LoVo (cell line): Measurements from ENCODE around the gene FAM53B.

Experiments
- DNase-seq: peaks from one replicate; pipeline ENCODE4 v3.0.0-alpha.2; 2016; ENCODE audit warnings: low spot score

Gene FAM53B

DNA sequence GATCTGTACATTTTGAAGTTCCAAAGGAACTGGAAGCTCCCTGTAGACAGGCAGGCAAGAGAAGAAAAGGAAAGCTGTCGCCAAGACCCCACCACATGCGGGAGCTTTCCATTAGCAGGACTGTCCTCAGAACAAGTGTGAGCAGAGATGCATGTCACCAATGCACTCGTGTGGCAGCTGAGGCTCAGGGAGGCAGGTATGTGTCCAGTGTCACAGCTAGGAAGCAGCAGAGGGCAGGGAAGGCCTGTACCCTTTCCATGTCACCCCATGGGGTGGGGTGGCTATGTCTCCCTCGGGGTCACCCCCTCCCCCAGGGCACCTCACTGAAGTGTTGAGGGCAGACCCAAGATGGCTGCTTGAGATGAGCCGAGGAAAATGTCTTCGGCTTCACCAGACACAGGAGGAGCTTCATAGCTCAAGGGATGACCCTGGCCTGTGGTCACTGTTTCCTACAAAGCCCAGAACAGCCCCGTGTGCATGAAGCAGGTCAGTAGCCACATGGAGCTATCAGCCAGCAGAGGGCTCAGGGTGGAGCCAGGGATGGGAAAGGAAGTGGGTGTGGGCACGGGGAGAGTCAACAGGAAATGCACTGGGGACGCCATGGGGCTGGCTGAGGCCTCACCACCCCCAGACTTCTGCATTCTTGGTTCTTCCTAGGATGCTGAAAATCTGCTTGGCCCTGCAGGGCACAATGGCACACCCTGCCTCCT is 96.6 kb downstream of the FAM53B start:
- no peak for DNase-seq

DNA sequence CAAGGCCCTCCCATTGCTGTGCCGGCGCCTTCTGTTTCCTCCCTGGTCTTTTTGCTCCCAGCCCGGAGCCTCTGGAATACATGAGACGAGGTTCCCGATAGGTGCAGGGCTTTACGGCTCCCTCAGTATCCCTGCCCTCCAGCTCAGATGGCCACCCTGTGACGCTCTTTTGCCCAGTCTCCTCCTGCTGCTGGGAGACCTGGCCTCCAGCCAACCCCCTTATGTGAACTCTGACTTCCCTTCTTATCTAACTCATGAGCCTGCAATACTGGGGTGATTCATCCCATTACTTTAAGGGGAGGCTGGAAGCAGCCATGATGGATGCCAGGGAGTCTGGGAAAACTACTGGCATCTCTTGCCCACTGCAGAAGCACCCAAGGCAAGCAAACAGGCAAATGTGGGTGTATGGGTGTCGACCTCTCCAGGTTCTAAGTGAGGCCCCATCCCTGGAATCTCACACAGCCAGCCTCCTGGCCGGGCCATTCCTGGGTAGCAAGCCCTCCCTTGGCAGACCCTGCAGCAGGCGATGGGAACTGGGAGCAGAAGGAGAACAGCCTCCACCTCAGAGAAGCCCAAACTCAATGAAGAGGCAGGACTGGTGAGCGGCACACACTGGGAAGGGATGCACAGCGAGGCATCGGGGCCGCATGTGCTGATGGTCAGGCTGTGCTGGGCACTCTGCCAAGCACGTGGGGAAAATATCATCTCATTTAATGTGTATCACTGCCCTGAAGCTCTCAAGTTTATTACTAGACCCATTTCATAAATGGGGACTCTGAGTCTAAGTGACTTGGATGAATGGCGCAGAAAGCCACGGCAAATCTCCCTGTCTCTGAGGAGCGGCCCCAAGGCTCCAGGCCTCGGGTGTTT is 97.5 kb downstream of the FAM53B start:
- peak; percentile 45 for DNase-seq

DNA sequence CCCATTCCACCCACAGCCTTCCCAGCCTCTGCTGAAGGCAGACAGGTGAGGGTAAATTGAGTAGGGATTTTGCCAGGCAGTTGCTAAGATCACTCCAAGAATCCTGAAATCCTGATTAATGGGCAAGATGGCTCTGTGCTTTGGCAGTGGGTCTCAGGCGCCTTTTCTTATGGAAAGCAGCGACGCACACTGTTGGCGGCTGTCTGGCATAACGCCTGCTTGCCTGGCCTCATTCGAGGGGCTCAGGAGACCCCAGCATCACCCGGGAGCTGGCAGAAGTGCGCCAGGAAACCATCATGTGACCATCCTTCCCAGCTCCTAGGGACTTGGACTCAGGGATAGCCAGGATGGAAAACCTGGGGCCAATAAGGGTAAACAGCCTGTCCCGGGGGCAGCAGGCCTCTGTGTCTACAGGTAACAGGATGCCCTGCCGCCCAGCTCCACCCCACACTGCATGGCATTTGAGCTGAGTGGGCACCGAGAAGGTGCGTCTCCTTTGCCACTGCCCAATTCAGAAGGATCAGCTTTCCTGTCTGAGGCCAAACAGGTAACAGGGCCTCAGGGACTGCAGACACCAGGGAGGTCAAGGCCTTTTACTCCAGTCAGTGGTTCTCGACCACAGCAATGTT is 98.6 kb downstream of the FAM53B start:
- DNase-seq = no peak

DNA sequence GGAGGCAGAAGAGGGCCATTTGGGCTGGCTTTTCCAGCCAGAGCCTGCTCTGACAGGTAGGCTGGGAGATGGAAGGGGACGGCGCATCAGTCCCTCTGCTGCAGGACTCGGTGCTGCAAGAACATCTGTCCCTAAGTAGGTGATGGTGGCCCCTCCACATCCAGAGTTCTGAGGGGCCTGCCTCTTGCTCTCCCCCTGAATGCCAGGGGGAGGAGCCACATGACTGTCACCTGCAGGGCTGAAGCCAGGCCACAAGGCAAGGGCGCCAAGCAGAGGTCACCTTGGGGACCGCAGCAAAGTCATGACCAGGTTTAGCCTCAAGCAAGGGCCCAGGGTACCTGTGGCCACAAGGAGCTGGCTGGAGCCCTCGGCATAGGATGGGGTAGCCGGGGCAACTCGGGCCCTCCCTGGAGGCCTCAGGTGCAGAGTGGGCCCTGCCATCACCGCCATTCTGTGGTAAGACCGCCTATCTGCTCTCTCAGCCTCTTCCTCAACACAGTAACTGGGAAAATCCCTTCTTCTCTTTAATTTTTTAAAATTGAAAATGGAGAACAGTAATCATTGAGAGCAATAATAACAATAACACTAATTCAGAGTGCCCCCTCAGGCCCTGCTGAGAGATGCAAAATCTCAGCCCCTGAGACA is 99.3 kb downstream of the FAM53B start:
- no peak for DNase-seq

DNA sequence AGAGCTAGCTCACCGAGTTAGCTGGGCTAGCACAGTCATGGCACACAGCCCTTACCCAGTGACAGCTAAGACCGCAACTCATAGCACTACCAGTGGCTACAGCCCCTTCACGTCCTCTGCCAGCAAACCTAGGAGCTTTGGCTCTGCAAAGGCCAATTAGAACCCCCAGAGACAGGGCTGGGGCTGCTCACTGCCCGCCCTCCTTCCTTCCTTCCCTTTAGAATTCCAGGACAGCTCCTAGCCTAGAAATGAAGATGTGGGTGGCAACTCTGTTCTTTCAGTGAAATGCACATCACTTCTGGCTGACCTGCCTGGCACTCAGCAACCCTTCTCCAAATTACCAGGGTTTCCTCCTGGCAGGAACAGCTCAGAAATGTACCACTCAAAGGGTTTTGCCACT is 99.9 kb downstream of the FAM53B start:
- DNase-seq = no peak

DNA sequence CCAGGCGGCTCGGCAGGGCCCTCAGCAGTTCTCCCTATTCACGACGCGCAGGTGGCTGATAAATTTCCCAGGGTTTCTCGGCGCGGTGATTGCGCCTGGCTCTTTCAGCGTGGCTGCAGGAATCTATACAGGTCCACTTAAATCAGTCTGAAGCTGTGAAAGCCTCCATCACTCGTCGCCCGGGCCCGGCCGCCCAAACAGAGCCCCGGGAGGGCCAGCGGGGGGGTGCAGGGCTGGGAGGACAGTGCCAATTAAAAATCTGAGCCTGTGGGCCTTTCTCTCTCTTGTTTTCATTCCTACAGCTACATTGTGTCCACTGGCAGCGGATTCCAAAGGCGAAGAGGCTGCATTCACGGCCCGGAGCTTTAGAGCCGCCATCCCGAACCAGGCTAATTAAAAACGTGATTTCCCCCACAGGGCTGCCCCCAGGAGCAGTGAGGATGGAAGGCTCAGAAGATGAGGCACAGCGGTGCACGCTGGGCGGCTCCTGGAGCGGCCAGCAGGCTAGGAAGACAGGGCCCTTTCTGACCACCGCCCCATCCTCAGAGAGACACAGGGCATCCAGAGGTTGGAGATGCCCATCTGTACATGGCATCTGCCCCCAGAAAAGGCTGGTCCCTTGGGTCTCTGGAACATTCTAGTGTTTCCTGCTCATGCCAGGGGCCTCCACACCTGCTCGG is 100.7 kb downstream of the FAM53B start:
- no peak for DNase-seq

DNA sequence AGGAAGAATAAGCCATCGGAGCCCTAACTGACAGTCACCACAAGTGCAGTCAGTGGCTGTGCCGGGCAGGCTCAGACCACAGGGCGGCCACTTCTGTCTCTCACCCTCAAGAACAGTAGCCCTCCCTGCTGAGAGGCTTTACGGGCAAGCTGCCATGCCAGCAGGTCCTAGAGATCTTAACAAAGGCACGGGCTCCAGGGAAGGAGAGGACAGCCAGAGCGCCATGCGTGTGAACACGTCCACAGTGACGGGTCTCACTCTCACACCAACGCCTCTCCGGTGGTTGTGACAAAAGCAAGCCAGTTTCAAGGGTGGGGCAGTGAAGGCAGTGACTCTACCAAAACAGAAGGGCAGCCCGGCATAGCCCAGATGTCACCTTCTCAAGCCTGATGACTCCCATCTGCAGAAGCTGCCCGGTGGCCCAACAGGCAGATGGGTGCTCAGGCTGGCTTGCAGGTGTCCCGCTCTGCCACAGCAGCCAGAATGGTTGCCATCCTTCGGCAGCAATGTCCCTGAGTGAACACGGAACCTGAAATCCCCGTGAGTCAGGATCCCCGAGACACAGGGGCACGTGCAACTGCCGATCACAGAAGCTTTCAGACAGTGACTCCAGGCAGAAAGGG is 102.0 kb downstream of the FAM53B start:
- DNase-seq = no peak

DNA sequence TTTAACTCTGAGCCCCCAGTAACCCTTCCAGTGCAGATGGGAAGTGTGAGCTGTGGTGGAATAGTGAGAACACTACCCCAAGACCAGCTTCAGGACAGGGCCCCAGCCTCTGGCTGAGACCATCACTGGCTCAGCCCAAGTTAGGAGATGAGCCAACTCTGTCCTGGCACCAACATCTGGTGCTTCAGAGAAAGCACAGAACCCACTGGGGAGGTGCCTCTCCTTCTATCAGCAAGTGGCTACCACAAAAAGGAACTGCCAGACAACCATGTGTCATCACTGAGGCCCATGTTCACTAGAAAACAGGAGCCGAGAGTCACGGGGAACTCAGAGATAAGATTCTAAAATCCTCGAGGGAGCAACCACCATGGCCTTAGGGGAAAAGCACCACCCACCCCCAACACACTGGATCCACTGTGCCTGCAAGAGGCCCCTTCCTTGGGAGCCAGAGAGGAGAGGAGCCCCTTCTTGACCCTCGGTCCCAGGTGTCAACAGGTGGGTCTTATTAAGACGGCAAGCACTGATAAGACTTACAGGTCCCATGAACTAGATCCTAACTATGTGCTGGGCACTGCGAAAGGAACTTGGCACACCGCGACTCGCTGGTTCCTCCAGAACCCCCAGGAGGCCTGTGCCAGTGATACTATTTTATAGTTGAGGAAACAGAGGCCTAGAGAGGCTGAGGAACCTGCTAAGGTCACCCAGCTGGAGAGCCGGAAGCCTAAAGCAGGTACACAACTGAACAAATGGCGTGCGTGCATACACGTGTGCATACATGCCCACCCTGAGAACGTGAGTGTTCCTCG is 102.7 kb downstream of the FAM53B start:
- no peak for DNase-seq

DNA sequence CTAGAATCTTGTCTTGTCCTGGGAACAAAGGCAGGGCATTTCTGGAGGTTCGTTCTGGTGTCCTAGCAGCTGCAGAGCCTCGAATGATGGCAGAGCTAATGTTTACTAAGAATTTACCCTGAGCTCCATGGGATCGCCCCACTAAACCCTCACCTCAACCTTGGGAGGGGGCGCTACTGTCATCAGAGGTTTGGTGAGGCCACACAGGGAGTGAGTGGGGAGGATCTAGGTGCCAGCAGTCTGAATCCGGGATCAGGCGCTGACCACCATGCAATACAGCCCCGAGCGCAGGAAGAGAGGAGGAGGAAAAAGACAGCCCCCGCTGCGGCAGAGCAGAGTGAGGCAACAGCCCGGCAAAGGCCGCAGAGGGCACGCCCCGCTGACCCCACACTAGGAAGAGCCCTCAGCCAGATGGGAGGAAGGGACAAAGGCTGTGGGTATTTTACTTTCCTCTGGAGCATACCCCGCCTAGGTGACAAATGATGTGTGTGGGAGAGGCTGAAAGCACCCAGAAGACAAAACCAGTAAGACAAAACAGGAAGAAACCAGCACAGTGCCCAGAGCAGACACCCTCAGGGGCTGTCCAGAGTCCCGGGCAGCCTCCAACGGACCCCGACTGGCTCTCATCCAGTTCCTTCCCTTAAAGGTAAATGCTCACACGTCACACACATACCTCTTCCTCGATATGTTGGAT is 103.5 kb downstream of the FAM53B start:
- DNase-seq = no peak

DNA sequence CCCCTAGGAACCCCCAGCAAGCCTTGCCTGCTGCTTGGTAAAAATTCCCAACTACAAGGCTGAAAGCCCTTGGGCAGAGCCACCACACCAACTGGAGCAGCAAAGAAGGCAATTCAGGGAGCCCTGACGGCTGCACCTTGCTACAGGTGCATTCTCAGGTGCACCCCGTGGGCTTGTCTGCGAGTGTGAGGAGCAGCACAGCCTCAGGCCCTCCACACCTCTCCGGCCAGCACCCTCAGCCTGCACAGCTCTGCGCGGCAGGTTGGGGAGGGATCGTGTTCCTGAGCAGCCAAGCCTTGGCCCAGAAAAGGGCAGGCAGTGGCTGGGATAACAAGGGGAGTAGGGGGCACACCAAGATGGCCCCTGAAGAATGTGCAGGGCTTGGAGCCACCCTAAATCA is 104.1 kb downstream of the FAM53B start:
- DNase-seq = no peak

DNA sequence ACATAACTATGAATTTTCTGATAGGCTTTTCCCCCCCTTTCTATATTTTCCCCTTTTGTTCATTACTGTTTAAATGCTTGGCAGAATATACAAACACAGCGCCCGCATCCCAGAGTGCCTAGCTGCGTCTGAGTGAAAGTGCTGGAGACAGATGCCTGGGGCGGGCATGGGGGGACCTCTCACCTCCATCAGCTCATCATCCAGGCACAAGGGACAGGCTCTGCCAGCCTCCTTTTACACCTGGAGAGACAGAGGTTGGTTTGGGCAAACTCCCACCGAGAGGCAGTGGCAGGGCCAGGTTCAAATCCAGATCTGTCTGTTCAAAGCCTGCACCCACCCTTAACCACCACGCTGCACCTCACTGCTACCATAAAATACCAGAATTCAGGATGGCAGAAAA is 104.5 kb downstream of the FAM53B start:
- DNase-seq = no peak

DNA sequence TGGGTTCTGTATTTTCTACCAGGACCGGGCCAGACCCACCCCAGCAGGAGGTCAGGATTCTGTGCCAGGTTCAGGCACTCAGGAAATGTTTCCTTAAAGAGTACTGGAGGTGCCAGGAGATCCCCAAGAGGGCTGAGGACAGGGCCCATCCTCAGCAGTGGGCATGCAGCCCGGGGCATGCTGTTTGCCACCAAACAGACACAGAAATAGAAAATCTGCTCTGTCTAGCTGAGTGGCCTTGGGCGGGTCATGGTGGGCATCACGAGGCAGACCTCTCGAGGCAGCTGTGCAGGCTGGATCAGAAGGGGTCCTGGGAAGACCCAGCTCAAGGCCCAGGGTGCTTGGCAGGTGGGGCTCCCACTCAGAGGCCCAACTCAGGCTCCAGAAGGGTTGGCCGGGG is 105.0 kb downstream of the FAM53B start:
- DNase-seq = no peak

DNA sequence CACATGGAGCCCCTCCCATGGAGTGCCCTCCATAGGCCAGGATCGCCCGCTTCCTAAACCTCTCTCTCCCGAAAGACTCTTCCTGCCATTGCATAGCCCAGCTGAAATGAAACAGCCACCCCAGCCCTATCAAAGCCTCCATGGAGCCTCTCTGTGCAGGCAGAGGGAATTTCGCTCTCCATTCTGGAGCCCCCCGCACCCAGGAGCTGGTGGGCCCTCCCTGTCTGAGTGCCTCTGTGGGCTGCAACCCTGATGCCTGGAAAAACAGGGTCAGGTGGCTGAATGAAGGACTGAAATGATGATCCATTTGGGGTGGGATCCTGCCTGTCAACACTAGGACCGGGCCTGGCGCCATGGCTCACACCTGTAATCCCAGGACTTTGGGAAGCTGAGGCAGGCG is 106.4 kb downstream of the FAM53B start:
- no peak for DNase-seq

DNA sequence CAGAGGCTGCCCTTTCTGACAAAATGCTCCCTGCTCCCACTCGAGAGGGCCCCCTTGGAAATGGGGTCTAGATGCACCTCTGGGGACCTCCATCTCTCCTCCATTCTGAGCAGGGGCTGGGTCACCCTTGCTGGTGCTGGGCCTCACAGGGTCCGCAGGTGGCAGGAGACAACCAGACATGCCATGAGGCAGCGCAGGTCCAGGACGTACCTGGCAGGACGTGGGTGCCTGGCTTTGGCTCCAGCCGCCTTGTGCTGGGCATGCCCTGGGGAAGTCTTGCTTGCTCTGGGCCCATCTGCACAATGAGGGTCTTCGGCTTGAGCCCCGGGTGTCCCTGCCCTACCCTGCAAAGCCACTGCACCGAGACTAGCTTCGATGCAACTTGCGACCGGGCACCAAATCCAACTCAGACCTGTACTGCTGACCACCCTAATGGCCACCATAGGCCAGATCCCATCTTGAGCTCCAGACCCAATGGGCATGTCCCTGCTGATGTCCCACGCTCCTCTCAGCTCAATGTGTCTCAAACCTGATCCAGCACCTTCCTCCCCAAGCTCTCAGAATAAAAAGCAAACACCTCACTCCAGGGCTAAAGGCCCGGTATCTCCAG is 107.0 kb downstream of the FAM53B start:
- no peak for DNase-seq

DNA sequence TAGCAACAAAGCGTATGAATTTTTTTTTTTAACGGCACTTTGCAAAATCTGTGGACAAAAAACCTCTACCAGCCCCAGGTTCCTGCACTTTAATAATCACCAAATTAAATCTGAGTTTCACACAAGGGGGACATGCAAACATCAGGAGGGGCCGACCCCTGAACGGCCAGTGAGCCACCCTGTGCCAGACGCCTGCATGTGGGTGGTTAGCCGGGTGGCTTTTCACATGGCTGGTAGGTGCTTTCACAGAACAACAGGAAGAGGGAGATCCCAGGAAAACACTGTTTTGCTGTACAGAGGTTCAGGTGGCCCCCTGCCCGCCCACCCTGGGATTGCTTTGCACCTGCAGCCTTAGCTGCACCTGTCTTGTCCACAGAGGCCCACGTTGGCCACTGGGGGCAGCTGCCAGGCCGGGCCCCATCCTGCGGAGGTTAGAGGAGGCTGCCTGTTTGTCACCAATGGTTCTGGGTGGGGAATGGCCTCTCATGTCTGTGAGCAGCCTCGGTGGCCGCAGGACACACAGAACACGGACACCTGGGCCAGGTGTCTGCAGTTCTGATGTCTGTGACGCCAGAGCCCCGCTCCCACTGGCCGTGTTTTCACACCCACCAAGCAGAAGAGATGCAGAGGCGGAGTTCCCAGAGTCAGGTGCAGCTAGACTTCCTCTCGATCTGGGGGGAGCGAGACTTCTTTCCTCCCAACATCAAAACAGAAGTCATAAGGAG is 107.7 kb downstream of the FAM53B start:
- no peak for DNase-seq

DNA sequence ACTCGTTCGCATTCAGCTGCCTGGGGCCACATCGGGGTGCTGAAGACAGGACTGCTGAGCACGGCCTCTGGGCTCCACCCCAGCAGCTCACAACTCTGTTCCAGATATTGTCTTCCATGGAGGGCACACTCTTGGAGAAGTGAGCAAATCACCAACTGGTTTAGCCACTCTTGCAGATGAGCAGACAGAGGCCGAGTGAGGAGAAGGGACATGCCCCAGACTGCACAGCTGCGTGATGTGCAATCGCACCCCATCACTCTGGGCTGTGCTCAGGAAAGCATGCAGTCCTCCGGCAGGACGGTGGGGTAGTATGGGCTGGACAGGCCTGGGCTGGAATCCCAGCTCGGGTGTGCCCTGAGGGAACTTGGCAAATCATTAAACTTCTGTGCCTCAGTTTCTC is 111.6 kb downstream of the FAM53B start:
- no peak for DNase-seq

DNA sequence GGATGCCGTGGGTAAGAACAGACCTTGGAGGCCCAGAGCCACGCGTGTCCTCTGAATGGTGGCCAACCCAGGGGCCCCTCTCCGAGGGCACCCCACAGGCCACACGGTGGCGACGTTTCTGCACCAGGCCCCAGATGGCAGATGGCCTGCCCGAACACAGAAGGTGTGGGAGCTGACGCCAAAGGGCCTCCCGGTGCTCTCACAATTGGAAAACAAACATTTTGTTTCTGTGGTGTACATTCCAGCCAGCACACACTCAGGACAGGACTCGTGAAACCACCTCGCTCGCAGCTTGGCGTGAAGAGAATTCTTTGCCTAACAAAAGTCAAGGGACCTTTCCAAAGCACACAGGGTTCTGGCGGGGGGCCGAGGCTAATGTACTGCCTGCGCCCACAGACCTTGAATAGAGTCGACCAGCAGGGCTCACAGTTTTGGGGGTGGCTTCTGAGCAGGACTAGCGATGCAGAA is 112.1 kb downstream of the FAM53B start:
- DNase-seq = no peak

DNA sequence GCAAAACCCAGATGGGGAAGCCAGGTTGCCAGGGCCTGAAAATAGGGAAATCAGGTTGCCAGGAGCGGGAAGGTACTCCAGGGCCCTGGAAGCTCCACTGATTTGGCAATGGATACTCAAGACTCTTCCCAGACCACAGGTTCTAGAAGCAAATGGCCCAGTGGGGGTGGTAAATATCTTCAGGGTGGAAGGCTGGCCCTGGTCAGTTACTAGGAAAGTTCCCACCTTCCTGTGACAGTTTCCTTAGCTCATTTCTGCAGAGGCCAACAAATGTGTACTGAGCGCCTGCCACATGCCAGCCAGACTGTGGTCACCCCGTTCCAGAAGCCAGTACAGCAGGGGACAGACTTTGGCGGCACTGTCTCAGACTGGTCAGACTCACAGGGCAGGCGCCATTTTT is 113.6 kb downstream of the FAM53B start:
- no peak for DNase-seq

DNA sequence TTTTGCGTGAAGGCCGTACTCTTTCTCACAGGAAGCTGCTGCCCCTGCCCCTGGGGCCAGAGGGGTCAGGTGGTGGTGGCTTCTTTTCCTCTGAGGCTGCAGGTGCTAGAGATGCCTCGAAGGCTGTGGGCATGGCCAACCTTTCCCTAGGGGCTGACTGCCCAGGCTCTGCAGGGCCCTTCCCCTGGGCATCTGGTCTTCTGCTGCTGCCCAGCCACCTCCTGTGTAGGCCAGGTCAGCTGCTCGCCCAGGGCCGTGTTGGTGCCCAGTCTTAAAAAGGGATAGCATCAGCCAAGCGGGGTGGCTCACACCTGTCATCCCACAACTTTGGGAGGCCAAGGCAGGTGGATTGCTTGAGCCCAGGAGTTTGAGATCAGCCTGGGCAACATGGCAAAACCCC is 114.3 kb downstream of the FAM53B start:
- DNase-seq = no peak
